Gastrocnemius medialis (tissue), 4 donors: ENCODE results near the gene SUPT3H. TPM values are rescaled to one million over a fixed set of nuclear protein-coding genes. Genes with fewer than 3 reads are reported as not detected.

Experiments used
- ATAC-seq, 2 donors: fragments of 150-250 bp; one replicate each; pipeline ENCODE4 v1.9.1; 2016
- DNase-seq, 2 donors: peaks; one replicate each; pipeline ENCODE4 v3.0.0-alpha.2; 2019
- H3K27ac ChIP-seq, 4 donors: fragments of 200-600 bp; sonication (generic); 1 replicate in 1 of 4; 2 replicates in 3 of 4; pipeline ENCODE4 v1.5.1; 2016 to 2018; ENCODE audit warnings: mild to moderate bottlenecking in 2 of 4, moderate library complexity in 1 of 4
- H3K27me3 ChIP-seq, 3 donors: fragments of 200-600 bp; sonication (generic) in 2 of 3; 1 replicate in 1 of 3; 2 replicates in 2 of 3; pipeline versions ENCODE4 v1.5.1 to v1.6.0; 2016 to 2019; ENCODE audit warnings: mild to moderate bottlenecking in 1 of 3, moderate library complexity in 1 of 3
- H3K36me3 ChIP-seq, 2 donors: fragments of 200-600 bp; sonication (generic) in 1 of 2; one replicate each; pipeline ENCODE4 v1.5.1; 2017 to 2018
- H3K4me1 ChIP-seq, 2 donors: fragments of 200-600 bp; sonication (generic) in 1 of 2; one replicate each; pipeline ENCODE4 v1.5.1; 2016 to 2017; ENCODE audit warnings: mild to moderate bottlenecking in 2 of 2
- H3K4me3 ChIP-seq, 4 donors: fragments of 200-600 bp; sonication (generic) in 3 of 4; 1 replicate in 1 of 4; 2 replicates in 3 of 4; pipeline ENCODE4 v1.5.1; 2016 to 2019; ENCODE audit warnings: mild to moderate bottlenecking in 2 of 4
- H3K9me3 ChIP-seq, 3 donors: fragments of 200-600 bp; sonication (generic) in 2 of 3; 1 replicate in 1 of 3; 2 replicates in 2 of 3; pipeline ENCODE4 v1.5.1; 2016 to 2019
- CTCF ChIP-seq, 5 experiments: fragments of 450-650 bp in 3 of 5; fragments of 200-600 bp in 2 of 5; sonication (generic) in 2 of 5; IDR thresholded peaks in 4 of 5; conservative IDR thresholded peaks in 1 of 5; 1 replicate in 4 of 5; 2 replicates in 1 of 5; pipeline ENCODE4 v1.5.1; 2016 to 2019; ENCODE audit warnings: antibody characterized with exemption in 5 of 5, mild to moderate bottlenecking in 3 of 5, moderate library complexity in 3 of 5
- POLR2A ChIP-seq, 2 donors: fragments of 450-650 bp; IDR thresholded peaks; one replicate each; pipeline ENCODE4 v1.6.1; 2017; ENCODE audit warnings: antibody characterized with exemption in 2 of 2, mild to moderate bottlenecking in 2 of 2, moderate library complexity in 2 of 2
- in situ Hi-C, 4 donors: fragments of 200-750 bp; cut with MboI; loops; one replicate each; pipeline versions ENCODE4 v1.15.0 to v1.8.0; 2017; ENCODE audit warnings: low sequenced_read_pairs in 4 of 4
- intact Hi-C: fragments of 100-400 bp; cut with DNase I; formaldehyde crosslinking; loops from one replicate; pipeline ENCODE4 v1.15.1; 2023; ENCODE audit warnings: low total_unique reads
- total RNA-seq, 4 donors: library from RNA; depleted of rRNA; stranded (reverse); fragments of >200 nt; gene quantifications; one replicate each; pipeline versions ENCODE4 v1.1.0 to v1.2.3, GENCODE V29; 2016

The SUPT3H gene
- total RNA-seq, 4 donors from 2014 or later = 1.5 to 9.0 (median 4.2) TPM

GRCh38 chr6:45170309-45170708, 207.4 kb downstream of the SUPT3H start:
- H3K4me1 ChIP-seq = no peaks in the 10 kb centered on the region
- no peaks in the 10 kb centered on the region for H3K27me3 ChIP-seq
- H3K4me3 ChIP-seq = no peak overlapping the region
- DNase-seq = no peak
- intact Hi-C loops = no loop called here
- TF ChIP-seq POLR2A (IDR thresholded peaks at IDR 0.05) = no peak
- no peak for TF ChIP-seq CTCF (IDR thresholded peaks at IDR 0.05 in 4 of 5, conservative IDR thresholded peaks at IDR 0.05 in 1 of 5)
- in situ Hi-C loops = no loop called here
- H3K36me3 ChIP-seq = no peaks in the 10 kb centered on the region
- ATAC-seq = no peak
- no peaks in the 10 kb centered on the region for H3K9me3 ChIP-seq
- no peak overlapping the region for H3K27ac ChIP-seq

- in situ Hi-C loops = no loop called here
Observed at GRCh38 chr6:45169815-45170214, 207.9 kb downstream of the SUPT3H start.

GRCh38 chr6:45163952-45164766, 213.6 kb downstream of the SUPT3H start:
- no peaks in the 10 kb centered on the region for H3K36me3 ChIP-seq
- H3K27me3 ChIP-seq = no peaks in the 10 kb centered on the region
- no peaks in the 10 kb centered on the region for H3K9me3 ChIP-seq
- no peak for ATAC-seq
- DNase-seq = no peak
- H3K27ac ChIP-seq = no peak overlapping the region
- intact Hi-C loops (no loop called here), in situ Hi-C loops (no loop called here)
- no peaks in the 10 kb centered on the region for H3K4me1 ChIP-seq
- no peak for TF ChIP-seq CTCF (IDR thresholded peaks at IDR 0.05 in 4 of 5, conservative IDR thresholded peaks at IDR 0.05 in 1 of 5)
- no peak for TF ChIP-seq POLR2A (IDR thresholded peaks at IDR 0.05)
- no peak overlapping the region for H3K4me3 ChIP-seq

More at GRCh38 chr6:45169815-45170214, 207.9 kb downstream of the SUPT3H start:
- ATAC-seq (no peak), DNase-seq (no peak)
- Histone ChIP-seq H3K27ac (no peak overlapping the region), H3K4me3 (no peak overlapping the region), H3K27me3 (no peaks in the 10 kb centered on the region), H3K4me1 (no peaks in the 10 kb centered on the region), H3K36me3 (no peaks in the 10 kb centered on the region), H3K9me3 (no peaks in the 10 kb centered on the region)
- TF ChIP-seq CTCF (IDR thresholded peaks at IDR 0.05 in 4 of 5, conservative IDR thresholded peaks at IDR 0.05 in 1 of 5) = no peak
- intact Hi-C loops = no loop called here

- no peaks in the 10 kb centered on the region for H3K27me3 ChIP-seq
- H3K36me3 ChIP-seq = no peaks in the 10 kb centered on the region
- no peaks in the 10 kb centered on the region for H3K4me1 ChIP-seq
- TF ChIP-seq CTCF (IDR thresholded peaks at IDR 0.05 in 4 of 5, conservative IDR thresholded peaks at IDR 0.05 in 1 of 5) = no peak
- no peak for TF ChIP-seq POLR2A (IDR thresholded peaks at IDR 0.05)
- no peak overlapping the region for H3K4me3 ChIP-seq
- ATAC-seq (no peak), DNase-seq (no peak)
- intact Hi-C loops (no loop called here), in situ Hi-C loops (no loop called here)
- no peak overlapping the region for H3K27ac ChIP-seq
- H3K9me3 ChIP-seq = no peaks in the 10 kb centered on the region
Observed at GRCh38 chr6:45160305-45160704, 217.4 kb downstream of the SUPT3H start.
